T-helper 1 cell (primary cell): Measurements from ENCODE around the gene EGFR.

Experiments used
- DNase-seq, 5 donors: peaks; one replicate each; pipeline ENCODE4 v3.0.0-alpha.2; 2012 to 2020

The EGFR gene

DNA sequence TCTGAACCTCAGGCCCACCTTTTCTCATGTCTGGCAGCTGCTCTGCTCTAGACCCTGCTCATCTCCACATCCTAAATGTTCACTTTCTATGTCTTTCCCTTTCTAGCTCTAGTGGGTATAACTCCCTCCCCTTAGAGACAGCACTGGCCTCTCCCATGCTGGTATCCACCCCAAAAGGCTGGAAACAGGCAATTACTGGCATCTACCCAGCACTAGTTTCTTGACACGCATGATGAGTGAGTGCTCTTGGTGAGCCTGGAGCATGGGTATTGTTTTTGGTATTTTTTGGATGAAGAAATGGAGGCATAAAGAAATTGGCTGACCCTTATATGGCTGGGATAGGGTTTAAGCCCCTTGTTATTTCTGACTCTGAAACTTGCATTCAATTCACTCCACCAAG, 156.0 kb downstream of the EGFR start:
- no peak for DNase-seq

DNA sequence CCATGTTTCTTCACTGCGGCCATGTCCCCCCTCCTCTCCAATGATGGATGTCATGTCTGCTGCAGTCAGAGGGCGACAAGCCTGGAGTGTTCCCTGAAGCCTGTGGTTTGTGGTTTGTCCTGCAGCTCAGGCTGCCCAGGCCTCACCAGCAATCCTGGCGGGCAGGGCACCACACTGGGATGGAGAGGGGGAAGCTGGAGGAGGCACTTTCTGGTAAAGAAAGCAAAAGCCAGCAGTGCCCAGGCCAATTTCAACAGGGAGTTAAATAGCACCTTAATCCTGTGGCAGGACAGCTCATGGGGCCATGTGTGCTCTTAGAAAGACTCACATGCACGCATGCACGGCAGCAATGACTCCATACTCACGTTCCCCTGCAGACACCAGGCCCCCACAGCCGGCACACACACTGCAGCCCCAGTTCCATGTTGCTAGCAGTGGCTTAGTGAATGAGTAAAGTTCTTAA, 158.3 kb downstream of the EGFR start:
- DNase-seq, result no peak

DNA sequence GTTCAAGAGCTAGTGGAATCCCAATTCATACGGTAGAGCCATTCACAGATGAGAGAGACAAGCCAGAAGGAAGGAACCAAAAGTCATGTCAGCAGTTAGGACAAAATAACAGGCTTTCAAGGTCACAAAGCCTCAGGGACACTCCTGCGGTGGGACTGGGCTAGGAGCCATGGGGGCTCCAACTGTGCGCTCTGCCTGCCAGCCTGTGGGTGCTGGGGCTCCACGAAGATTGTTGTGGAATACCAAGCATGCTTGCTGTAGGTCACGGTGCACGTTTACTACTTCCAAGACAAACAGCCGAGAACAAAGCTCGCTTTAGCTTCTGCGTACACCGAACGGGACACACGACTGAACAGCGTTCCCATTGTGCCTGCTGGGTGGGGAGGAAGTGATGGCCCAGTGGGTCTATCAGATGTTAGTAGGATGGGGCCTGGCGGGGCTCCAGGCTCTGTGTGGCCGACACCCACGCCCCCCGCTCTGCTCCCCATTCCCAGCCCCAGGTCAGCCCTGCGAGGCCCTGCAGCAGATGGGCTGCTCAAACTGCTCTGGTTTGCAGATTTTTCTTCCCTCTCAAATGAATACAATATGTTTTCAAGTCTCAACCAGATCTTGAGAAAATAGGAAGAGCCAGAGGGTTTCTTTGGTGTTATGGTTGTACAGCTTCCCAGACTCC, 158.9 kb downstream of the EGFR start:
- DNase-seq, result no peak

DNA sequence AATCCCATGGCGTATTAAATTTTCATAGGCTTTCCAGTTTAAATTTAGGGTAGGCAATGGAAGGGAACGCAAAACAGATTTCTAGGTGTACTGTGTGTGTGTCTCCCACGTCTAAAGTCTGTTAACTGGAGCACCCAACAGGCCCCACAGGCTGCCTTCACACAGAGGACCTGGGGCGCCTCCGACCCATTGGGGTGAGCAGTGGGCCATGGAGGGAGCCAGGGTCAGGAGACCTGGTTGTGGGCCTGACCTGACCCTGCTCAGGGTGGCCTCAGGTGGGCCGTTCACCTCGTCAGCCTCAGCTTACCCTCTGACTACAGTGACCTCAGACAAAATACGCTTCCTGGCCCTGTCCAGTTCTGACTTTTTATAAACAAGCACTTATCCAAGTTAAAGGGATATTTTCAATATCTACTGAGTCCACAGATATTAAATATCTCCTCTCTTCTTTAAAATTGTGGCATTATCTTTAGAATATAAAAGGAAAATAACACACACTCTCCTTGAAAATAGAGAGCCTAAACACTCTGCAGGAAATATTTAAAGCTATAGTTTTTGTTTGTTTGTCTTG, 159.6 kb downstream of the EGFR start:
- DNase-seq, result no peak

DNA sequence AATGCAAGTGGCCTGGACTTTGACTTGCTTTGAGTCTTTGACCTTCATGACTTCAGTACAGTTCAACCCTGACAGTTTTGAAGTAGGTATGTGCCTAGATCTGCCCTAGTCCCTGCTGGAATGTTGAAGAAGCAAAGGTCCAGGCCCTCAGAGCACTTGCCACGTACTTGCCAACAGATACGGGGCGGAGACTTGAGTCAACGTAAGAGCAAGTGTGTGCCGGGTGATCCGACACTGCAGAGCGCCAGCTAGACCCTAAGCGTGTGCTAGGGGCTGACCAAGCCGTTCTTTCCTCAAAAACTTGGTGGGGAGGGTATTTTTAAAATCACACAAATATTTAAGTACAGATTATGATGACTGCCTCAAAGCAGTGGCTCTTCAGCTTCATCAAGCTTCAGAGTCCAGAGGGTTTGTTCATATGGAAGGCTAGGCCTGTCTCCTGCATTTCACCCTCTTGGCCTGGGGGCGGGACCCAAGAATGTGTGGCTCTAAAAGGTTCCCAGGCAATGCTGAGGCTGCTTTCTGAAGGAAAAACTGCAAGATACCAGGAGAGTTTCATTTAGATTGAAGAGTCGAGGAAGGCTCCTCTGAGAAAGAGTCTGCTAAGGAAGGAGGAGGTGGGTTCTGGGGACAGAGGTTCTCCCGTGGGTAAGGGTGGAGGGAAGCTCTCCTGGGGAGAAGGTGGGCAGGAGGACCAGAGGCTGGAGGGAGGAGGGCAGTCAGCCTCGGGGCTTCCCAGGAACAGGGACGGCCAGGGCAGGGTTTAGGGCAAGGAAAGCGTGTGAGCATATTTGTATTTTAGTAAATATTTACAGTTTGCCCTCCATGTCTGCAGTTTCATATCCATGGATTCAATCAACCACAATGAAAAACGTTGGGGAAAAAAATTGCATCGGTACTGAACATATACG, 160.3 kb downstream of the EGFR start:
- no peak for DNase-seq

DNA sequence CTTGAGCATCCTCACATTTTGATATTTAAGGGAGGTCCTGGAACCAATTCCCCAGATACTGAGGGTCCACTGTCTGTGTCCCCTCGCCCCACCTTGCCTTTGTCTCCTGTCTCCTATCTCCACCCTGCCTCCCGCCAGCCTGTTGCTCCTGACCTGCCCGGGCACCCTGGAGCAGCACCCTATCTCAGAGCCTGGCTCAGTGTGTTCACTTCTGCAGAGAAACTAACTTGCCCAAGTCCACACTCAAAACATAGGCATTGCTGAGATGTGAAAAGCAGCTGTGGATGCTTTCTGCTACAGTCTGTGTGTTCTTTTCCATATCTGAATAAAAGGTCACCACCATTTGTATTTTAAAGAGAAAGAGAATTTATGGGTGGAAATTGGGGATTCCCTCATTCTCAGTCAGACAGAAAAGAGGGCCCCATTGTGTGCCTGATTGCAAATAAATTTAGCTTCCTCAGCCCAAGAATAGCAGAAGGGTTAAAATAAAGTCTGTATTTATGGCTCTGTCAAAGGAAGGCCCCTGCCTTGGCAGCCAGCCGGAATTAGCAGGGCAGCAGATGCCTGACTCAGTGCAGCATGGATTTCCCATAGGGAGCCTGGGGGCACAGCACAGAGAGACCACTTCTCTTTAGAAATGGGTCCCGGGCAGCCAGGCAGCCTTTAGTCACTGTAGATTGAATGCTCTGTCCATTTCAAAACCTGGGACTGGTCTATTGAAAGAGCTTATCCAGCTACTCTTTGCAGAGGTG, 161.3 kb downstream of the EGFR start:
- DNase-seq, result no peak

DNA sequence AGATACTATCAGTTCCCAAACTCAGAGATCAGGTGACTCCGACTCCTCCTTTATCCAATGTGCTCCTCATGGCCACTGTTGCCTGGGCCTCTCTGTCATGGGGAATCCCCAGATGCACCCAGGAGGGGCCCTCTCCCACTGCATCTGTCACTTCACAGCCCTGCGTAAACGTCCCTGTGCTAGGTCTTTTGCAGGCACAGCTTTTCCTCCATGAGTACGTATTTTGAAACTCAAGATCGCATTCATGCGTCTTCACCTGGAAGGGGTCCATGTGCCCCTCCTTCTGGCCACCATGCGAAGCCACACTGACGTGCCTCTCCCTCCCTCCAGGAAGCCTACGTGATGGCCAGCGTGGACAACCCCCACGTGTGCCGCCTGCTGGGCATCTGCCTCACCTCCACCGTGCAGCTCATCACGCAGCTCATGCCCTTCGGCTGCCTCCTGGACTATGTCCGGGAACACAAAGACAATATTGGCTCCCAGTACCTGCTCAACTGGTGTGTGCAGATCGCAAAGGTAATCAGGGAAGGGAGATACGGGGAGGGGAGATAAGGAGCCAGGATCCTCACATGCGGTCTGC, 162.2 kb downstream of the EGFR start:
- no peak for DNase-seq

DNA sequence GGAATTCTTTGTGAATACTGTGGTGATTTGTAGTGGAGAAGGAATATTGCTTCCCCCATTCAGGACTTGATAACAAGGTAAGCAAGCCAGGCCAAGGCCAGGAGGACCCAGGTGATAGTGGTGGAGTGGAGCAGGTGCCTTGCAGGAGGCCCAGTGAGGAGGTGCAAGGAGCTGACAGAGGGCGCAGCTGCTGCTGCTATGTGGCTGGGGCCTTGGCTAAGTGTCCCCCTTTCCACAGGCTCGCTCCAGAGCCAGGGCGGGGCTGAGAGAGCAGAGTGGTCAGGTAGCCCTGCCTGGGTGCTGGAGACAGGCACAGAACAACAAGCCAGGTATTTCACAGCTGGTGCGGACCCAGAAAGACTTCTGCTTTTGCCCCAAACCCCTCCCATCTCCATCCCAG, 162.9 kb downstream of the EGFR start:
- no peak for DNase-seq

DNA sequence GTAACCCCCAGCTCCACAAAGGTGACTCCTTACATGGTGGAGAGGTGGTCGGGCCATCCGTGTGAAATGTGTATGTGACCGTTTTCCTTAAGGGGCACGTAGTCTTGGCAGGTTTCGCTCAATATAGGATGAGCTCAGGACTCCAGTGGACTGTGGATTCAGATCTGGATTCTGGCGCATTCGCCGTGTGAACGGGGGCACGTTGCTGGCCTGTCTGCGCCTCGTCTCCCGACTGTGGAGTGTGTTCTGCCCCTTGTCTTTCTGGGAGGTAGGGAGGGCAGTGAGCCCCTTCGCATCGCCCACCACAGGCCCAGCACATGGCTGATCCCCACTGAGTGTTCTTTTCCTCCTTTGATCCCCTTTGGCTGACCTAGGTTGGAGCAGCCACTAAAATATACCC, 165.1 kb downstream of the EGFR start:
- no peak for DNase-seq

DNA sequence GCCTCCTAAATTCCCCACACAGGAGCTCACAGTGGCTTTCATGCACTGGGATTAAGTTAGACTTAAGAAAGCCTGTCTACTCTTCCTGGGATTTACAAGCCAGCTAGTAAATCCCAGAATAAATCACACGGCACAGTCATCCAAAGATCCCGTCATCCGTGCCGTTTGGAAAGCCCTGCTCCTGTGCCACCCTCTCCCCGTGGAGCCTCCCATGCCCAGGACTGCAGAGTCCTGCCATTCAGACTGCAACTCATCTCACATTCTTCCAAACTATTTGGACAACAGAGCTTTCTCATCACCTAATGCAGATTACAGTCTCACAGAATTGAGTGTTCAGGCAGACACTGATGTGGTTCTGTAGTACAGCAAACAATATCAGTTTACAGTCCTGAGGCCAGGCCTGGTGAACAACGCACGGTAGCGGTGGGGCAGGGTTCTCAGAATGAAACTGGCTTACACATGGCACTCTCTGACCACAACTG, 166.5 kb downstream of the EGFR start:
- peak in 1 of 5 donors; percentile 17 for DNase-seq

DNA sequence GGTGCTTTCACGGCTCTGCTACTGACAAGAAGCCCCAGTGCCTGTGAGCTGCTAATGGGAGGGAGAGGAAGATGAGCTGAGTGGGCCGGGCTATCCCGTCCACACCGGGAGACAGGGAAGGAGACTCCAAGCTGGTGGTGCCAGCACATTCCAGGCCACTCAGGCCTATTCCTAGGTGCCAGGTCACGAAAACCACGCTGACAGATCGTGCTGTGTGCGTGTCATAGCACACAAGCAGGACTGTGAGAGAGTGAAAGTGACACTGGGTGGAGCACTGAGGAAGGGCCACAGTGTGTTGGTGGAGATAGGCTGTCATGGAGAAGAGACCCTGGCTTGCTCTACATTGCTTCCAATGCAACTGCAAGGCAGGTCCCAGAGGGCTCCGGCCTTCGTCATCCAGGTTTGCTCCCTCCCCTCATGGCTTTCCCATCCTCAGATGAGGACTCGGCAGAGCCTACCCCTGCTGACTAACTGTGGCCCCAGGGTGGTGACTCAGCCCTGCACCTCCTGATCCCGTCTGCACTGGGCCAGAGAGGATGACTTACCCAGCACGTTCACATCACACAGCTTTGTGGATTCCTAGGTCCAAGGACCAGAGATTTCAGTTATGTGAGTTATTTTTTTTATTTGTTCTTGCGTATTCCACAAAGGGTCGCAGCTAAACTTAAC, 167.3 kb downstream of the EGFR start:
- no peak for DNase-seq

DNA sequence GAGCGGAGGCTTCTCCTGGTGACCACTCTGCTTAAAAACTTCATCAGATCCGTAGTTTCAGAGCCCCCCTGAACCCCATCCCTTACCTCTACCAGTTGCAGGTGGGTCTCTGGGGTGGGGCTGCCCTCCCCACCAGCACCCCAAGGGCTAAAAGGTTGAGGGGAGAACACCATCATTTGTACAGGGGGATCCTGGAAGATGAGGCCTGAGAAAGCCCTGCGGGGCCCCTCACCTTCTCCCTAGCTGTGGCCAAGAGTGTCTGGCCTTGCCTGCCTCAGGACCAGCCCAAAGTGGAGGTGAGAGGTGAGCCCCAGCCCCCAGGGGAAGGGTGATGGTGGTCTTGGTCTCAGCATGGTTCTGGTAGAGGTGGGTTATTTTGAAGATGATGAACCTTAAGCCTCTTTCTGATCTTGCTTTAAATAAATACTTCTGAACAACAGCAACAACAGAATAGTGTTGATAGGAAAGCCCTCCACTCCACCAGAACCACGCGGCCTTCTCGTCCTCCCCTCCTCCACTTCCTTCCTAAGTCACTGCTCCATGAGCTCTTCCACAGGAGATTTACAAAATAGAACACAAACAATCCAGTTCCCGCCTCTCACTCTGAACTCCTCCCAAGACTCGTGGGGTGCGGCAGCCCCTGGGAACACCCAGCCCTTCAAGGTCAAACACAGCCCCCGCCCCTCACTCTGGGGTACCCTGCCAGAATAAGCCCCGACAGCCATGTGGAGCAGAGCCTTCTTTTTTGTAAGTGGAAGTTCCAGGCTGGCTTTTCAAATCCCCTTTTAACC, 169.1 kb downstream of the EGFR start:
- DNase-seq, result no peak

DNA sequence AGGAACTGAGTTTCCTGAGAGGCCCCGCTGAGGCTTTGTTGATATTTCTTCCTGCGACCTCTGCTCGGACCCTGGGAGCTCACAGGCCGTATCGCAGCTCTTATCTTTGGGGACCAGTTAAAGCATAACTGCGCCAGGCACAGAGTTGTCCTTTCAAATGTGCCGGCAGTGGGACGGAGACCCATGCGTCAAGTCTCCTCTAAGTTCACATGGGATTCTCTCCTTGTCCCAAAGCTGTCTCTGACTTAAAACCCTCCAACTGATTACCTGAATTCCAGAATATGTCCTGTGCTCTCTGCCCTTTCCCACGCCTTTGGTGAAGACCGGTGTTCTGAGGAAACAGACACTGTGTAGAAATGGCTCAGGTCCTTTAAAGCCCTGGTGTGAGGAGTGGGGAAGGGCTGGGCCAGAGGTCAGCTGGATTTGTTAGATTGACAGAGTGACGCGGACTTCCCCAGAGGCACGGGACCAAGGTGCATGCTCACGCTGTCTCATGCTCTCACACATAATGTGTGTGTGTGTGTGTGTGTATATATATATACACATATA, 169.8 kb downstream of the EGFR start:
- DNase-seq, result no peak

DNA sequence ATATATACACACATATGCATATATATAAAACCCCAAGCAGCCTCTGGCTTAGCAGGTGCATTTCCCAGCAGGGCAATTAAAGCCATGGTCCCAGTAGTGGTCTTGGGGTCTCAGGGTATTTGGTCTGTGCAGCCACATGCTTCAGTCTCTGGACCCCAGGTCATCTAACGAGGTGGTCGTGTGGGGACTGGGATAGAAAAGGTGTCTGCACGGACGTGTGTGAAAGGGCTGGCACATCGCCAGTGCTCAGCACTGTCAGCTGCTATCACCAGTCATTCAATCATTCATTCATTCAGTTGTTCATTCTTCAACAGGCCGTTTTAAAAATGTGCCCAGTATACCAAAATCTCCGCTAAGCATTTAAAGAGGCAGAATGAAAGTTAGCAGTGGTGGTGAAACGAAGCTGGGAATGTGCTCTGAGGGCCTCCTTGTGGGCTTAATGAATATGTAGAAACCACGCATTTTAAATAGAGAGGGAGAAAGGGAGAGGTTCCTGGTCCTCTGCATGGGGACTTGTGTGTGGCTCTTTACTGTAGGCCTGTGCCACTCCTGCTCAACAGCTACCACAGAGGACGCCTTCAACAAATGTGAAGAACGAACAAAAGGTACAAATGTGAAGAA, 170.4 kb downstream of the EGFR start:
- no peak for DNase-seq

DNA sequence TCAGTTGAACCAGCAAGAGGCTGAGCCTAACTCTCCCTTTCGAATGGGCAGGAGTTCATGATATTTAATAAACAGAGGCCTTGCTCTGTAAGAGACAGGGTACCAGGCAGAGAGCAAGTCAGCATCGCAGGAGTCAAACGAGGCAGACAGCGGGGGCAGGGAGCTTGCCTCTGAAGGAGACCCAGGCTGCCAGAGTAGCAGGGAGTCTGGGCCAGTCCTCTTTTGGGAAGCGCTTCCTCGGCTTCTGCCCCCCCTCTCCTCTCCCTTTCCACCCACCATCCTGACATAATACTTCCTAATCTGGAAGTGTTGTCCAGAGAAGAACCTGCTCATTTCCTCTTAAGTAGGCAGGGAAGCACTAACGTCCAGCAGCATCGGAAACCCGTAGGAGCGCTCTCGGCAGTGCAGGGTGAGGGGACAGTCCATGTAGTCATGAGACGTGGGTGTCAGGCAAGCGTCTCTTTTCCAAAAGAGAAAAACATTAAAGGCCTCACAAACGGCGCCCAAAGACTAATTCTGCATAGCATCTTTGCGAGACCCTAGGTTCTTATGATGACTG, 171.1 kb downstream of the EGFR start:
- no peak for DNase-seq

DNA sequence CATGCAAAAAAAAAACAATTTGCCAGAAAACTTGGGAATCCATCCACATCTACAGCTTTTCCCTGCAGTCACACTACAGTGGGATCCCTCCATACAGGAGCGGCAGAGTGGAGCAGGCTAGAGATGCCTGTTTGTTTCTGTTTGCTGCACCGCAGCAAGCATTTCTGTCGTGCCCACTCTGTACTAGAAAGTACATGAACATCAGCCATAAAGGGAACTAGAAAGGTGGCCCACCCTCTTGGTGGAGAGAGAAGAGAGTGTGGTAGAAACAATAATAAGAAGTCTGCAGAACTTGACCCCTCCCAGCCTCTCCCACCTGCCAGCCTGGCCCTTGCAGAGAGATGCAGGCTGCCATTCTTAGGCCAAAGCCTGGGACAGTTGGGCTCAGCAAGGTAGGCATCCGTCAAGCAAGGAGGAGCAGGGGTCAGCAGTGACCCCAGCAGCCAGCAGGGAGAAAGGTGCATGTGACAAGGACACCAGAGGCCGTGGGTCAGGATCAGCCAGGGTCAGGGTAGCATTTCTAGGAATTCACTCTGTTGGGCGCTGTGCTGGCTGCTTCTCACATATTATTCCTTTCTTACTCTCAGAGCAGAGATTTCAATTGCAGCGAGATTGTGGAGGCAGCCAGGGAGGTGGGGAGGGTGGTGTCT, 171.8 kb downstream of the EGFR start:
- DNase-seq, result no peak

DNA sequence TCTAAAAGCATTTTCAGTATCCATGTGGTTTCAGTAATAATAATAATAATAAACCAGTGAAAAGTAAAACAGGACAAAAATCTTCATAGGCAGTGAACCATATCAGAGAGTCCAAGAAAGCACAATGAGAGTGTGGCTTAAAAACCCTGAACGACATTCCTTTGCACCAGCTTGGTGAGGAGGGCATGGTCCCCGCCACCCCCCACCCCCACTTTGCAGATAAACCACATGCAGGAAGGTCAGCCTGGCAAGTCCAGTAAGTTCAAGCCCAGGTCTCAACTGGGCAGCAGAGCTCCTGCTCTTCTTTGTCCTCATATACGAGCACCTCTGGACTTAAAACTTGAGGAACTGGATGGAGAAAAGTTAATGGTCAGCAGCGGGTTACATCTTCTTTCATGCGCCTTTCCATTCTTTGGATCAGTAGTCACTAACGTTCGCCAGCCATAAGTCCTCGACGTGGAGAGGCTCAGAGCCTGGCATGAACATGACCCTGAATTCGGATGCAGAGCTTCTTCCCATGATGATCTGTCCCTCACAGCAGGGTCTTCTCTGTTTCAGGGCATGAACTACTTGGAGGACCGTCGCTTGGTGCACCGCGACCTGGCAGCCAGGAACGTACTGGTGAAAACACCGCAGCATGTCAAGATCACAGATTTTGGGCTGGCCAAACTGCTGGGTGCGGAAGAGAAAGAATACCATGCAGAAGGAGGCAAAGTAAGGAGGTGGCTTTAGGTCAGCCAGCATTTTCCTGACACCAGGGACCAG, 172.5 kb downstream of the EGFR start:
- no peak for DNase-seq

DNA sequence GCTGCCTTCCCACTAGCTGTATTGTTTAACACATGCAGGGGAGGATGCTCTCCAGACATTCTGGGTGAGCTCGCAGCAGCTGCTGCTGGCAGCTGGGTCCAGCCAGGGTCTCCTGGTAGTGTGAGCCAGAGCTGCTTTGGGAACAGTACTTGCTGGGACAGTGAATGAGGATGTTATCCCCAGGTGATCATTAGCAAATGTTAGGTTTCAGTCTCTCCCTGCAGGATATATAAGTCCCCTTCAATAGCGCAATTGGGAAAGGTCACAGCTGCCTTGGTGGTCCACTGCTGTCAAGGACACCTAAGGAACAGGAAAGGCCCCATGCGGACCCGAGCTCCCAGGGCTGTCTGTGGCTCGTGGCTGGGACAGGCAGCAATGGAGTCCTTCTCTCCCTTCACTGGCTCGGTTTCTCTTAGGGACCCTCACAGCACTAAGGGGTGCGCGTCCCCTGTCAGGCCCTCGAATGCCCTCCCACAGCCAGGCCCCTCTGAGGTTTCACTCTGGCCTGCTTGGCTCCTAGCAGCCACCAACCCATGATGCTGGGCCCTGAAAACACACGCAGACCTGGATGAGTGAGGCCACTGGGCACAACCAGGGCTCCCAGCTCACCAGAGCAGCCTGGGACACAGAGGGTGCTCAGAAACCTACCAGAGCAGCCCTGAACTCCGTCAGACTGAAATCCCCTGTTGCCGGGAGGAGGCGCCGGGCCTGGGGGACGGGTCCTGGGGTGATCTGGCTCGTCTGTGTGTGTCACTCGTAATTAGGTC, 173.3 kb downstream of the EGFR start:
- DNase-seq, result no peak
